Stimulated activated naive CD8-positive, alpha-beta T cell treated with anti-CD3 and anti-CD28 coated beads, Interleukin-15, Interleukin-2, amounts not matched to agents 100 U/mL and 50 U/mL, for 24 hours (primary cell): ENCODE data around the gene HEATR1.
"Not testable (repeated sequence)": the region's sequence is repeated elsewhere in the genome, so short reads cannot be mapped to it uniquely, and the experiment has no call there.

Experiments
- ATAC-seq: fragments of 150-1000 bp; cut with Tn5 transposase; one replicate; pipeline ENCODE4 v1.10.0; 2021
- DNase-seq: peaks from one replicate; pipeline ENCODE4 v3.0.0; 2021

HEATR1 gene, protein sequence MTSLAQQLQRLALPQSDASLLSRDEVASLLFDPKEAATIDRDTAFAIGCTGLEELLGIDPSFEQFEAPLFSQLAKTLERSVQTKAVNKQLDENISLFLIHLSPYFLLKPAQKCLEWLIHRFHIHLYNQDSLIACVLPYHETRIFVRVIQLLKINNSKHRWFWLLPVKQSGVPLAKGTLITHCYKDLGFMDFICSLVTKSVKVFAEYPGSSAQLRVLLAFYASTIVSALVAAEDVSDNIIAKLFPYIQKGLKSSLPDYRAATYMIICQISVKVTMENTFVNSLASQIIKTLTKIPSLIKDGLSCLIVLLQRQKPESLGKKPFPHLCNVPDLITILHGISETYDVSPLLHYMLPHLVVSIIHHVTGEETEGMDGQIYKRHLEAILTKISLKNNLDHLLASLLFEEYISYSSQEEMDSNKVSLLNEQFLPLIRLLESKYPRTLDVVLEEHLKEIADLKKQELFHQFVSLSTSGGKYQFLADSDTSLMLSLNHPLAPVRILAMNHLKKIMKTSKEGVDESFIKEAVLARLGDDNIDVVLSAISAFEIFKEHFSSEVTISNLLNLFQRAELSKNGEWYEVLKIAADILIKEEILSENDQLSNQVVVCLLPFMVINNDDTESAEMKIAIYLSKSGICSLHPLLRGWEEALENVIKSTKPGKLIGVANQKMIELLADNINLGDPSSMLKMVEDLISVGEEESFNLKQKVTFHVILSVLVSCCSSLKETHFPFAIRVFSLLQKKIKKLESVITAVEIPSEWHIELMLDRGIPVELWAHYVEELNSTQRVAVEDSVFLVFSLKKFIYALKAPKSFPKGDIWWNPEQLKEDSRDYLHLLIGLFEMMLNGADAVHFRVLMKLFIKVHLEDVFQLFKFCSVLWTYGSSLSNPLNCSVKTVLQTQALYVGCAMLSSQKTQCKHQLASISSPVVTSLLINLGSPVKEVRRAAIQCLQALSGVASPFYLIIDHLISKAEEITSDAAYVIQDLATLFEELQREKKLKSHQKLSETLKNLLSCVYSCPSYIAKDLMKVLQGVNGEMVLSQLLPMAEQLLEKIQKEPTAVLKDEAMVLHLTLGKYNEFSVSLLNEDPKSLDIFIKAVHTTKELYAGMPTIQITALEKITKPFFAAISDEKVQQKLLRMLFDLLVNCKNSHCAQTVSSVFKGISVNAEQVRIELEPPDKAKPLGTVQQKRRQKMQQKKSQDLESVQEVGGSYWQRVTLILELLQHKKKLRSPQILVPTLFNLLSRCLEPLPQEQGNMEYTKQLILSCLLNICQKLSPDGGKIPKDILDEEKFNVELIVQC (N-terminal part only)

DNA sequence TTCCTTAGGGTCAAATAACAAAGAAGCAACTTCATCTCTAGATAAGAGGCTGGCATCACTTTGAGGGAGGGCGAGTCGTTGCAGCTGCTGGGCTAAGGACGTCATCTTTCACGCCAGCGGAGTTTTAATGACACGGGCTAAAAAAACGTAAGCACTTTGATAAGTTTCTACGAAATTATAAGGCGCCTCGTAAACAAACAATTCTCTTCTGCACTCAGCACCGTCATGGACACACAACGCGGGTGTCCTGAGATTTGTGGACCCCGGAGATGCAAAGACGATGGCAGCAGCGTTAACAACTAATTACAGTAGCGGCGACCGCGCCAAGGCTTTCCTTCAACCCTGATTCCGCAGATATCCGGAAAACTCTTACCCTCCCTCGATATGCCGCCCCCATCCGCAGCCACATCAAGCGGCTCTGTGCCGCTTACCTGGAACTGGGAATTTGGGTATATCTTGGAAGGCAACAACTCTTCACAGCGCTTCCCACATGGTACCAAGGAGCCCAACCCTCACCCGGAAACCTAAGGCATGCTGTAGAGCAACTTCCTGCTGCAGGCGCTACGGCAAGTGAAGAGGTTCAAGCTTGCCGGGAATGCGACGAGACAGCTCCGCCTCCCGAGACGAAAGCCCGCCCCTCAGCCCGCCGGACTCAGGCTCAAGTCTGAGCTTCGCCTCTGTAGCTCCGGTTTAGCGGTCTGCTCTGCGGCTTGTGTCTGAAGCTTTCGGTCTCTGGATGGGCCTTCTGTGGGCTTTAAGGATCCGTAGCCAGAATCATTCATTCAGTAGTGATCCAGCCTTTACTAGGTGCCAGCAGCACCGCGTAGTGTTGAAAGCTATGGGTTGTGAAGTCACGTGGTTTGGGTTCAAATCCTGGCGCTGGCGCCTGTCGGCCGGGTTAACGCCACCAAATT is at the start of gene HEATR1:
TSS of gene HEATR1 (minus strand) at position 526 of the 914 bp plus-strand sequence. CDS start at position 105, 421 bp downstream.
- ATAC-seq, result peak; percentile 97

DNA sequence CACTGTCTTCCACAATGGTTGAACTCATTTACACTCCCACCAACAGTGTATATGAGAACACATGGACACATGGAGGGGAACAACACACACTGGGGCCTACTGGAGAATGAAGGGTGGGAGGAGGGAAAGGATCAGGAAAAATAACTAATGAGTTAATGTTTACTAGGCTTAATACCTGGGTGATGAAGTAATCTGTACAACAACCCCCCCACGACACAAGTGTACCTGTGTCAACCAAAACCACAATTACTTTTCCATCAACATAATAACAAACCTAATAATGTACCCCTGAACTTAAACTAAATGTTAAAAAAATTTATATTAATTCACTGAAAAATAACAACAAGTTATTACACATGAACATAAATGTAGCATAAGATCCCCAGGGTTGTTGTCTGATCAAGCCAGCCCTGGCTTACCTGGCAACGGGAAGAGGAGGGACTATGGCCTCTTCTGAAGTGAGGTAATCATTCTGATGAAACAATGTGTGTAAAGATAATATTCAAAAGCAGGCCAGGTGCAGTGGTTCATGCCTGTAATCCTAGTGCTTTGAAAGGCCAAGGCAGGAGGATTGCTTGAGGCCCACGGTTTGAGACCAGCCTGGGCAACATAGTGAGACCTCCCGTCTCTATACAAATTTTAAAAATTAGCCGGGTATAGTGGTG is 40.8 kb upstream of the HEATR1 start:
- no peak for ATAC-seq
- no peak for DNase-seq

More for the DNA sequence above, at the start of gene HEATR1:
- DNase-seq, result peak; percentile 92

DNA sequence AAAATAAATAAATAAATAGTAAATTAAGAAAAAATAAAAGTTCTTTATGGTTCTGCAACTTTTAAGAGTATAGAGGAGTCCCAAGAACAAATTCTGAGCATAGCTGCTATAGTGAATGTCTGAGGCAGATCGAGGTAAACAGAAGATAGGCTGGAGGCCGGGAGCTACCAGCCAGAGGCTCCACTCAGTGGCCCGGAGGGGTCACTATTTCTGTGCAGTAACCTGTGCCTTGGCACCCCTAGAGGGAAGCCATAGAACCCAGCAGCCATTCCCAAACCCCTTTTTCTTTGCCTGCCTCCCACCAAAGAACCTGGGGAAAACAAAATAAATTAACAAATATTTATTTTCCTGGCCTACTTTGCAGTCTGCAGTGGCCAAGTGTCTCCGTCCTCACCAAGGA is 38.4 kb upstream of the HEATR1 start:
- ATAC-seq, result no peak
- no peak for DNase-seq

DNA sequence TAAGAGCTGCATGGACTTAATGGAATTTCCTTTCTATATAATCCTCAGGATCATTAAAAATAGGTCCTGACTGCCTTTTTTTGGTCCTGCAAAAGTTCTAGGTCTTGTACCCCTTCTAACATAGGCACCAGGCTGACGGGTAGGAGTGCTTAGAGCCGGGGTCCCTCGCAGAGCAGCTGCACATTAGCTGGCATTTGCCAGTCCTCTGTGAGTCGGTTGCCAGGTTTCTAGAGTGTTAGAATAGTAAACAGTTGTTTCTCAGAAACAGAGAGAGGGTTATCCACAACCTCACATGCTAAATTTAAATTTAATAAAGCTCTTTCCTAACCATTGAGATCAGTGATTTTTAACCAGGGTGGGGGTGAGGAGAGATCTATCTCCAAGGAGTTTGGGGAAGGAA is 35.4 kb upstream of the HEATR1 start:
- ATAC-seq, result no peak
- DNase-seq, result no peak

DNA sequence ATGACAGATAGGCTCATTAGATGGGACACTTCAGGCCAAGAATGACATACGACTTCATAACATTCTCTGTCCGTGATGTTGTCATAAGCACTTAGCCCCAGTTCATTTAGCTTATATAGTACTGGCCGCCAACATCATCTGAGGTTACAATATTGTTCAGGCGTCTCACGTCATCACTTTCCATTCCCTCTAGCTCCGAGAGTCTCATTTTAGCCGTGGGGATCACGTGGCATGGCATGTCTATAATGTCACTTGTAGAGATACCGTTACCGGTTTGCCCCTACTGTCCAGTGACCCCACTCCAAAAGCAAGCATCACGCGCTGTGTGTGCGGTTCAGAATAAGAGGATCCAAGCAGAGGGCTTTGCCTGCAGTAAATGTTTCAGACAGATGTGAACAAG is 34.6 kb upstream of the HEATR1 start:
- no peak for ATAC-seq
- DNase-seq, result no peak

DNA sequence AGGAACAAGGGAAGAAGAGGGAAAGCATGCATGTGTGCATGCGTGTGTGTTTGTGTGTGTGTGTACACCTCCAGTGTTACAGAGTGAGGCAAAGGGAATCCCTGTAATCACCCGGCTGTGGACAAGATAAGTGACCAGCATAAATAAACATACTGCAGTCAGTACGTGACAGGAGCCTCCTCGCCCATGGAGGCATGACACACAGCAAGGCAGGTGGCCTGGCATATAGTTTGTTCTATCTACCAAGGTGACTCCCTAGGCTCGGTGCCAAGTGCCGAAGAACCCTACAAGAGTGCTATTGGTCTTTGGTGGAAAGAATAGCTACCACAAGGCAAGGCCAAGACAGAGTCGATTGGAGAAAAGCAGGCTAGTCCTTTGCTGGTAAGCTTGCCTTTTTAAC is 31.7 kb upstream of the HEATR1 start:
- ATAC-seq, result no peak
- no peak for DNase-seq

DNA sequence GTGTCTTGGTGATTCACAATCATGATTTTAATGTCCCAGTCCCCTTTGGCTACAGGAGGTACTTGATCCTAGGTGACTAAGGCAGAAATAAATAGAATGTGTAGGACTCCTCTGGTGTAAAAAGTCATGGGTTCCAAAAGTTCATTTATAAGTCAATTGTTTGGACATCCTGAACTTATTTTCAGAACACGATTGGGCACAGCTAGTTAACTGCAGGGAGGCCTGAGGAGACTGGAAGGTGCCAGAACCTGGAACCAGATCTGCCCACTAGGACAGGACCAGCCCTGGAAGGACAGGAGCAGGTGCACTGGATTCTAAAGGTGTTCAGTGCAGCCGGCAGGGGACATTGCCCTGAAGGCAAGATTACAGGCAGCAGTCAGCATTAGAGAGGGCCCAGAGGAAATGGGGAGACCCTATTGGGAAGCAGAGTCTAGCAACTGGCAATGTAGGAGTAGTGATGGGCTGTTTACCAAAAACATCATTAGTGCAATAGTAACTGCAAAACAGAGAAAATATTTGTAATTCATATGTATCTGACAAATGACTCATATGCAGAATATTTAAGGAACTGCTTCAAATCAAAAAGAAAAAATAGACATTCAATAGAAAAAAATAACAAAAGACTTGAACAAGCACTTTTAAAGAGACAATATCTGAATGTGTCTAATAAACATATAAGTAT is 23.6 kb upstream of the HEATR1 start:
- no peak for DNase-seq
- no peak for ATAC-seq

DNA sequence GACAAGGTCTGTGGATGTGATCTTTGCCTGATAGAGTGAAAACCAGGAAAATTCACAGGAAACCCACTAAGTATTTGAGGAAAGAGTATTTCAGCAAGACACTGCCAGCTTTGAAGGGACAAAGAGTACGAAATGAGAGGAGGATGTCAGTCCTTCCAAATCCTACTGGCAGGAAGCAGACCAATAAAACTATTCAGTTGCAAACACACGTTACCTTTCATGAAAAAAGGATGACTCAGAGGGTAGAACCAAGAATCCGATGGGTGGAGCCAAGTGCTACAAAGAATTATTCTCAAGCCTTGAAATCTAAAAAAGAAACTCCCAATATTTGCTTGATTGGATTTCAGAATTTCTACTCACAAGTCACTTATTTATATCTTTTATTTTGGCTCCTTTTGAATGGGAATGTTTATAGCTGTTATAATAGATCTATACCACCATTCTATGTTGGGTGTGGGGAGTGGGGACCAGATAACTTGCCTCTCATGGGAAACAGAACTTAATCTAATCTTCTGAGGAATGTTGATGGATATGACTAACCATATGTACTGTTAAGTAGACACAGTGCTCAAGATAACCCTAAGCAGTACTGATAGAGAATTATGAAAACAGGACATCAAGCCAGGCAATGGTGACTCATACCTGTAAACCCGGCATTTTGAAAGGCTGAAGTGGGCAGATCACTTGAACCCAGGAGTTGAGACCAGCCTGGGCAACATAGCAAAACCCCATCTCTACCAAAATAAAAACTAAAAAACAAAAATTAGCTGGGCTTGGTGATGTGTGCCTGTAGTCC is 19.3 kb upstream of the HEATR1 start:
- DNase-seq, result no peak
- ATAC-seq, result no peak

DNA sequence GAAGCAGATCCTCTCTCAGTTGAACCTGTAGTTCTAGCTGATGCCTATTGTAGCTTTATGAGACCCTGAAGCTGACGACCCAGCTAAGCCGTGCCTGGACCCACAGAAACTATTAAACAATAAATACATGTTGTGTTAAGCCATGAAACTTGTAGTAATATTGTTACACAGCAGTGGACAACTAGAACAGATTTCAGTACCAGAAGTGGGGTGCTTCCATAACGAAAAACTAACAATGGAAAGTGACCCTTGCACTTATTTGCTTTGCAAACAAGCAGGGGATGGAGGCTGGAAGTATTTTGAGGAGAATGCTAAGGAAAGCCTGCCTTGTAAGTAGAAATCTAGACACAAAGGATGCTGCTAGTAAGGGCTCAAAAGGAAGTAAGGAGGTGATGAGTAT is 18.1 kb upstream of the HEATR1 start:
- ATAC-seq (no peak), DNase-seq (no peak)

DNA sequence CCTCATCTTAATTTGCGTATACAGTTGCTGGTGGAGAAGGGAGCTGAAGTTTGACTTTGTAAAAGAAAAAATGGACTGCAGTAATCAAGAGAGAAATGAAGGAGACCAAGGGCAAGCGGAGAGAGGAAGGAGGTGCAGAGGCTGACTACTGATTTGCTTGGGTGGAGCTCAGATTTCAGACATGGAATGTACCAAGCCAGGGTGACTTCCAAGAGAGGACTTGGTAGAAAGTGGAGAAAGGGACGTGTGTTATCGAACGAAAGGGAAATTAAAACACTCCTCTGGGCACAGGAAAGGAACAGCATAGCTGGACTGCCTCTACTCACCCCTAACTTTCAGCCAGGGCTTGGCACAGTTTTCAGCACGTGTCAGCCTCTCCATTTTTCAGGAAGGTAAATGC is 15.1 kb upstream of the HEATR1 start:
- ATAC-seq (no peak), DNase-seq (no peak)

DNA sequence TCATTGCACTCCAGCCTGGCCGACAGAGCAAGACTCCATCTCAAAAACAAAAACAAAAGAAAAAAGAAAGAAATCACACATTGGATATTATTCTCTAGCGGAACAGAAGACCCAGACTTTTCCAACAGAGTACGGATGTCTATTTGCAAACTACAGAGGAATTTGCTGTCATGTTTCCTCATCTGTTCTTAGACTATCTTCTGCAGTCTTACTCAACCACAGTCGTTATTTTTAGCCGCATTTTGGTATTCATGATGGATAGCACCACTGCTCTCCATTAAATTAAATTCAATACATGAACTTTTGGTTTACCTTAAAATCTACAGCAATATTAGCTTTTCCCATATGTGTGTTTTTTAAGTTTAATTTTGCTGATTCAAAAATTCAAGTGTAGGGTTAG is 14.2 kb upstream of the HEATR1 start:
- ATAC-seq (no peak), DNase-seq (no peak)

DNA sequence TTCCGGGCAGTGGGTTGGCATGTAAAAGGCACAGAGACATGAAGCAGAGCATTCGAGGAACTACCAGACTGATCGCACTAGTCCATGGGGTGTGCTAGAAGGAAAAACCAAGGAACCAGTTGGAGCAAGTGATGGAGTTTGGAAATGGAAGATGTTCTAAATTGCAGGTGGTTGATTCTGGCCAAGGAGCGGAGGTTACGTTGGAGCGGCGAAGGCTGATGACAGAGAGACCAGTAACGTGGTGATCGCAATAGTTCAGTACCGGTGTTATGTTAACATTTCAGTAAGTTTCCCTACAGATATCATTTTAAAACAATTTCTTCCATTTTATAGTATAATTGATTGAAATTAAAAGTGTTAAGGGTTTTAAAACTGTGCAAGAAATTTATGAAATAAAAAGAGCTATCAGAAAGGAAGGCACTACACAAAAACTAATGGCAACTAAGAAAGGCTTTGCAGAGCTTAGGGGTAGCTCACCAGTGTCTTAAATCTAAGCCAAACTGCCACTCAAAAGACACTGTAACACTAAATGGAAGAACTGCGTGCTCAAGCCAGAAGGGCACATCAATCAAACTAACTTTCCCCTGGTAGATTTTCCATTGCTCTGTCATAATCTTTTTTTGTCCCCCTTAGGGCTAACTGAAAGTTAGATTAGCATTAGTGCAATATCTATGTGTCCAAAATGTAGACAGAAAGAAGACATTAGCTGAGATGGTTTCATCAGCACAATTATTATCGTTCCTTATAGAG is 11.3 kb upstream of the HEATR1 start:
- DNase-seq (no peak), ATAC-seq (no peak)

DNA sequence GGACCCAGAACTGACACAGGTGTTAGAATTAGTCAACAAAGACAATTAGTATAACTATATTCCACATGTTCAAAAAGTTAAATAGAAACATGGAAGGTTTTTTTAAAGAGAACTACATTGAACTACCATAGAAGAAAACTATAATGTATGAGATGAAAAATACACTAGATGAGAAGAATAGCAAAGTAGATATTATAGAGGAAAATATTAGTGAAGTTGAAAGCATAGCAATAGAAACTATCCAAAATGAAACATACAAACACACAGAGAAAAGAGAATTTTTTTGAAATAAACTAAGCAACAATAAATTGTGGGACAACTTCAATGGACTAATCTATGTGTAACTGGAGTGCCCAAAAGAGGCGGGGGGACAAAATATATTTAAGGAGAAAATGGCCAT is 8.0 kb upstream of the HEATR1 start:
- DNase-seq (no peak), ATAC-seq (no peak)

DNA sequence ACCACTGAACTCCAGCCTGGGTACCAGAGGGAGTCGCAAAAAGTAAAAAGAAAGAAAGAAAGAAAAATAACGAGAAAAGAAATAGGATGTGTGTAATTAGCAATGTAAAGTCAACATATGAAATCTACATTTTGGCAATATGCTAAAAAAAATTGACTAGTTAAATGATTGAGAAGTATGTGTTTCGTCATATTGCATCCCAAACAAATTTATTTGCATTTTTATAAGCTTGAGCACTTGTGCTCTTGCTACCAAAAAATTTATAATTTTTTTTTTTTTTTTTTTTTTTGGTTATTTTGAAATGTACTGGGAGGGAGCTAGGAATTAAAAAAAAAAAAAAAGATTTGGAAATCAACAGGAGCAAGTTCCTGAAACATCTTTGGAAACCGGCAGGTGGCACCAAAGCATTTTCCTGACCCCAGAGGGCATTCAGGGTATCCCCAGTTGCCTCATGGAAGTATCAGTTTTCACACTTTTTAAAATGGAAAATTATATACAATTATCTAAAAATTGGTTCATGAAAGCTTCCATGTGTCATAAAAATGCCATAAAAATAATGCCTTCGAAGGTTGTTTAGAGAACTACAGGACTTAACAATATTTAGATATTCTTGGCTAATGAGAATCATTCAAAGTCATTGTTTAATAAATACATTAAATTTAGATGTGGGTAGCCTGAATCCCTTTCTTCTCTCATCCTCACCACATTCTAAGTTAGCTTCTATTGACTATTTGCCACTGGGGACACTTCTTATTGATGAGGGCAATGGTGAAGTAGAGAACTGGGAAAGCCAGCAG is 4.8 kb upstream of the HEATR1 start:
- ATAC-seq (no peak), DNase-seq (peak; percentile 41)

DNA sequence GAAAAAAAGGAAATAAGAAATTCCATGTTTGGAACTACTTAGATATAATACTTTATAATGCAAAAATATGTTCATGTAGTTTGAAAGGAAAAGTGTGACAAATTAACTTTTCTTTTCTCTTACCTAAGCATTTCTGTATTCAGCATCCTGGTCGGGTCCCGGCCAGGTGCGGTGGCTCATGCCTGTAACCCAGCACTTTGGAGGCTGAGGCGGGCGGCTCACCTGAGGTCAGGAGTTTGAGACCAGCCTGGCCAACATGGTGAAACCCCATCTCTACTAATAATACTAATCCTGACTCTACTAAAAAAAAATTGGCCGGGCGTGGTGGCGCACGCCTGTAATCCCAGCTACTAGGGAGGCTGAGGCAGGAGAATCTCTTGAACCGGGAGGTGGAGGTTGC is 3.3 kb upstream of the HEATR1 start:
- ATAC-seq, DNase-seq: not testable (repeated sequence)

DNA sequence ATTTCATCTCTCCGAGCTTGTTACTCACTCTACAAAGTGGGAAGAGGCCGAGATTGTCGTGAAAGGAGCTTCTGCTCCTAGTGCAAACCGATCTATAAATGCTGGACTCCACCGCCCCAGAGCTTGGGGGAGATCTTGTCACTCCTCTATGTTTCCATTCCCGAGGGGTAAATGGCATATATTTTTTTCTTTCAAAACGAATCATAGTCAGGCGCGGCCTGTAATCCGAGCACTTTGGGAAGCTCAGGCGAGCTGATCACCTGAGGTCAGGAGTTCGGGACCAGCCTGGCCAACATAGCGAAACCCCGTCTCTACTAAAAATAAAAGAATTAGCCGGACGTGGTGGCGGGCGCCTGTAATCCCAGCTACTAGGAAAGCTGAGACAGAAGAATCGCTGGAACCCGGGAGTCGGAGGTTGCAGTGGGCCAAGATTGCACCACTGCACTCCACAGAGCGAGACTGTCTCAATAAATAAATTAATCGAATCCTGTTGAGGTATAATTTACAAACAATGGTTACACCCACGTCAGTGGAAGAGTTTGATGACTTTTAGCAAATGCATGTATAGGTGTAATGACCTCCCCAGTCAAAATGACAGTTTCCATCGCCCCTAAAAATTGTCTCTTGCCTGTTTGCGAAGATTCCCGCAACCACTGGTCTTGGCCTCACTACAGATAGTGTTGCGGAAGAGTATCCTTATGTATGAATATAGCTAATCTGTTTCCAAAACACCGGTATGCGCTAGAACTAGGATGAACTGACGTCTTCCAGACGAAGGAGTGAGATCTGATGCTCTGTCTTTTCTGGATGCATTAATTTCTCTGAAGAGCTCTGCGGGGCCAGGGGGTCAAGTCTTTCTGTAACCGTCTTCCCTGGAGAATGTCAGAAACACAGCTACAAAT is 840 bp upstream of the HEATR1 start:
- ATAC-seq, result no peak
- DNase-seq, result no peak

DNA sequence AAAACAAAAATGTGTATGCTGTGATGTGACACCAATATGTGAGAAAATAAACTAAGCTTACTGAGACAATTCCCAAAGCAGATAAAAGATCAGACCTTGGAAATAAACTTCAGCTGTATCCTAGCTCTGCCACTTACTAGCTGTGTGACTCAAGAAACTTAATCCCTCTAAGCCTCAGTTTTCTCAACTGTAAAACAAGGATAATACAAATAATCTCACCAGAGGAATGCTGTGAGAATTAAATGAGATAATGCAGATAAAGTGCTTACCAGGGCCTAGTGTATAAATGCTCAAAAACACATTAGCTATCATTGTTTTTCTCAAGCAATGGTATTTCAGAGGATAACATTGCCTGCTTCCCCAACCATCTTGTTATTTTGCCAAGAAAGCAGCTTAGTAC is 2.1 kb downstream of the HEATR1 start:
- DNase-seq (no peak), ATAC-seq (no peak)
